ENCODE results near the gene WWOX. TPM values are rescaled to one million over a fixed set of nuclear protein-coding genes. Genes with fewer than 3 reads are reported as not detected.

The WWOX gene
- total RNA-seq, 1 donor from 2014 or later = 8.9 TPM

GRCh38 chr16:78324649-78325285 lies 225.3 kb downstream of the WWOX start:
- intact Hi-C loops (cut with micrococcal nuclease) = no loop called here
- Histone ChIP-seq H3K9me3 (replicated peaks) (no peaks in the 10 kb centered on the region), H3K36me3 (no peaks in the 10 kb centered on the region), H3K4me3 (no peak overlapping the region), H3K27ac (replicated peaks) (no peak overlapping the region), H3K4me1 (peaks cover 3% of the 10 kb centered on the region), H3K27me3 (ENCODE audit: low read depth) (no peaks in the 10 kb centered on the region)
- no peak for DNase-seq
- TF ChIP-seq CTCF (IDR thresholded peaks at IDR 0.05; ENCODE audit: borderline replicate concordance) = no peak

GRCh38 chr16:78325468-78326352 lies 226.3 kb downstream of the WWOX start:
- Histone ChIP-seq H3K36me3 (no peaks in the 10 kb centered on the region), H3K27me3 (ENCODE audit: low read depth) (no peaks in the 10 kb centered on the region), H3K27ac (replicated peaks) (no peak overlapping the region), H3K9me3 (replicated peaks) (no peaks in the 10 kb centered on the region), H3K4me1 (peaks cover 3% of the 10 kb centered on the region), H3K4me3 (no peak overlapping the region)
- no peak for DNase-seq
- no peak for TF ChIP-seq CTCF (IDR thresholded peaks at IDR 0.05; ENCODE audit: borderline replicate concordance)
- intact Hi-C loops (cut with micrococcal nuclease) = no loop called here

- H3K4me3 ChIP-seq = no peak overlapping the region
- H3K9me3 ChIP-seq (replicated peaks) = no peaks in the 10 kb centered on the region
- no peak overlapping the region for H3K27ac ChIP-seq (replicated peaks)
- intact Hi-C loops (cut with micrococcal nuclease) = no loop called here
- TF ChIP-seq CTCF (IDR thresholded peaks at IDR 0.05; ENCODE audit: borderline replicate concordance) = no peak
- DNase-seq = no peak
- no peaks in the 10 kb centered on the region for H3K36me3 ChIP-seq
- no peaks in the 10 kb centered on the region for H3K27me3 ChIP-seq (ENCODE audit: low read depth)
- no peaks in the 10 kb centered on the region for H3K4me1 ChIP-seq
Observed at GRCh38 chr16:78326731-78327130, 227.3 kb downstream of the WWOX start.

- Histone ChIP-seq H3K27me3 (ENCODE audit: low read depth) (no peaks in the 10 kb centered on the region), H3K9me3 (replicated peaks) (no peaks in the 10 kb centered on the region), H3K4me1 (no peaks in the 10 kb centered on the region), H3K27ac (replicated peaks) (no peak overlapping the region), H3K4me3 (no peak overlapping the region), H3K36me3 (no peaks in the 10 kb centered on the region)
- TF ChIP-seq CTCF (IDR thresholded peaks at IDR 0.05; ENCODE audit: borderline replicate concordance) = no peak
- intact Hi-C loops (cut with micrococcal nuclease) = no loop called here
- DNase-seq = no peak
Observed at GRCh38 chr16:78331731-78332130, 232.3 kb downstream of the WWOX start.

GRCh38 chr16:78333808-78334207 lies 234.4 kb downstream of the WWOX start:
- H3K27ac ChIP-seq (replicated peaks) = no peak overlapping the region
- no peaks in the 10 kb centered on the region for H3K27me3 ChIP-seq (ENCODE audit: low read depth)
- intact Hi-C loops (cut with micrococcal nuclease) = no loop called here
- H3K4me3 ChIP-seq = no peak overlapping the region
- TF ChIP-seq CTCF (IDR thresholded peaks at IDR 0.05; ENCODE audit: borderline replicate concordance) = no peak
- H3K9me3 ChIP-seq (replicated peaks) = peaks cover 6% of the 10 kb centered on the region
- DNase-seq = no peak
- H3K36me3 ChIP-seq = no peaks in the 10 kb centered on the region
- H3K4me1 ChIP-seq = no peaks in the 10 kb centered on the region

Measured in left ventricle myocardium inferior (tissue), 1 donor.